ENCODE data around the gene ATG2B. TPM values are rescaled to one million over a fixed set of nuclear protein-coding genes. Genes with fewer than 3 reads are reported as not detected.

The ATG2B gene
- total RNA-seq, 1 donor from 2014 or later: 19.9 TPM

DNA sequence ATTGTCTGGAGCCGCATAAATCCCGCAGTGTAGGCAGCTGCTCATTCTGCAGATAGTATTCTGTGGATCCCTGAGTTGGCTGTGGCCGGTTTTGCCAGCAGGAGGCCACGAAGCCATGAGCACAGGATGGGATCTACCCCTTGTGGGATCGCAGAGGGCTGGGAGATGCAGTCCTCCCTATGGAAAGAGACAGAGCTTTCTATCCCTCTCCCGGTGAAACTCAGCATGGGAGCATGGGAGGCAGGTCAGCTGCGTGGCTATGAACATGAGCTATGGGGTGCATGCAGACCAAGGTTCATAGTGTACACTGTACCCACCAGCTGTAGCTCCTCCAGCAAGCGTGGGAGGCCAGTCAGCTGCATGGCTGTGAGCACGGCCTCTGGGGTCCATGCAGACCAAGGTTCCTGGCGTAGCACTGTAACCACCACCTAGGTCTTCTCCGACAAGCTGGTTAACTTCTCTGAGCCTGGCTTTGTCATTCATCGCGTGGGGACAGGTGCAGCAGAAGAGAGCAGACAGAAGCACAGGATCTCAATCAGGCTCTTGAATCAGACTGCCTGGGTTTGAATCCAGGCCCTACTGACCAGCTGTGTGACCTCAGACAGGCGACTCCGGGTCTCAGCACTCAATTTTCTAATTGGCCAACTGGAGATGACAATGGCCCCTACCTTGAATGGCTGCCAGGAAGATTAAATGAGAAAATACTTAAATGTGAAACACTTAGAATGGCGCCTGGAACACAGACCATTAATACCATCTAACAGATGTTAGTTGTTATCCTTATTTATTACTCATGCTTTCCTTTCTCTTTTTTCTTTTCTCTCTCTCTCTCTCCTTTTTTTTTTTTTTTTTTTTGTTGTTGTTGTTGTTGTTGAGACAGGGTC lies 101.1 kb downstream of the ATG2B start:
- Mint-ChIP-seq H3K36me3 (no peaks in the 10 kb centered on the region), H3K27ac (no peak overlapping the region), H3K4me1 (ENCODE audit: unreplicated experiment) (peaks cover 15% of the 10 kb centered on the region), H3K27me3 (peaks cover 16% of the 10 kb centered on the region), H3K4me3 (no peak overlapping the region), H3K9me3 (peaks cover 15% of the 10 kb centered on the region)
- DNase-seq (ENCODE audit: extremely low spot score, unreplicated experiment): no peak
- TF ChIP-seq CTCF (conservative IDR thresholded peaks at IDR 0.05): no peak

DNA sequence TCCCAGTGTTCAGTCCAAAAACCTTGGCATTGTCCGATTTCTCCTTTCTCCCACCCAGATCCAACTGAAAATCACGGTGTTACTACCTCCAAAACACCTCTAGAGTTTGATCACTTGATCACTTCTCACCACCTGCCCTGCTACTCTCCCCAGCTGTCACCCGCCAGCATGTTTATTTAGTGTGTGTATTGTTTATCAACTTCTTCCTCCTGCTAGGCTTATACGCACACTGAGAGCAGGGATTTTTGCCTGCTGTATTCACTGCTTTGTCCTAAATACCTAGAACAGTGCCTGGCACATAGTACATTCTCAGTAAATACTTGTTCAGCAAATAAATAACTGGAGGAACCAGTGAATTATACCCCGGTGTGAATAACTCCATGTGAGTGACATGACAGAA lies 102.1 kb downstream of the ATG2B start:
- Mint-ChIP-seq H3K9me3 (peaks cover 15% of the 10 kb centered on the region), H3K27me3 (peaks cover 20% of the 10 kb centered on the region), H3K4me1 (ENCODE audit: unreplicated experiment) (peaks cover 9% of the 10 kb centered on the region), H3K36me3 (no peaks in the 10 kb centered on the region), H3K4me3 (no peak overlapping the region), H3K27ac (no peak overlapping the region)
- DNase-seq (ENCODE audit: extremely low spot score, unreplicated experiment): no peak
- no peak for TF ChIP-seq CTCF (conservative IDR thresholded peaks at IDR 0.05)

DNA sequence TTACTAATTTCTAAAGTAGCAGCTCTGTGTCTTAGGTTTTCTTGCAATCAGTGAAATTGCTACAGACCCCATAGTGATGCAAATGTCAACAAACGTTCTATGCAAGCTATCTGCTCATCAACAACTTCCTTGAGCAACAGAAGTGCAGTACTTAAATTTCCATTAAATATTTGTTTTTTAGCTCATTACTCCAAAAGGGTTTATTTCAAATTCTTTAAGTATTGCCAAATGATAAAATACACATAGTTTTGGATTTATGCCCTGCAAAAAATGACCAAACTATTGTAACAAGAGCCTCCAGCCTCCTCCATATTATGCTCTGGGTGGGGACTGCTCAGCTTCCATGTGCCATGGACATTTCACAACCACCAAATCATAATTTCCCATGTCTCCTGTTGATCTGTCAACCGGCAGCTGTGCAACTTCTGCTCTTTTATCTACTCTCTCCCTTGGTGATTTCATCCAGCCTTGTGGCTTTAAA lies 102.8 kb downstream of the ATG2B start:
- no peak overlapping the region for H3K27ac Mint-ChIP-seq
- DNase-seq (ENCODE audit: extremely low spot score, unreplicated experiment): no peak
- no peaks in the 10 kb centered on the region for H3K36me3 Mint-ChIP-seq
- no peak overlapping the region for H3K4me3 Mint-ChIP-seq
- no peak for TF ChIP-seq CTCF (conservative IDR thresholded peaks at IDR 0.05)
- peaks cover 4% of the 10 kb centered on the region for H3K4me1 Mint-ChIP-seq (ENCODE audit: unreplicated experiment)
- peaks cover 15% of the 10 kb centered on the region for H3K9me3 Mint-ChIP-seq
- H3K27me3 Mint-ChIP-seq: peaks cover 20% of the 10 kb centered on the region

DNA sequence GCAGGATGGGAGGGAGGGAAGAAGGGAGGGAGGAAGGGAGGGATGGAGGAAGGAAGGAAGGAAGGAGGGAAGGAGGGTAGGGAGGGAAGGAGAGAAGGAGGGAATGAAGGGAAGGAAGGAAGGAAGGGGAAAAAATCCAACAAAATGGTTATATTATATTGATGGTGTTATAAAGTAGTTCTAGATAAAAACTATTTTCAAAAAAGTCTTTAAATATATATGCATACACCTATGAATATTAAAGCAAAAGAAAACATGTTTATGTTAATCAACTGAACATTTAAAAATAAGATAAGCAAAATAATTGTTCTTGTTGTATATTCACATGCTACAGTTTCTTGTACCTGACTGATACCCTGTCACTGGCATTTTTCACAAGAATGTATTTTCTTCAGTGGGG lies 105.2 kb downstream of the ATG2B start:
- H3K27ac Mint-ChIP-seq: no peak overlapping the region
- no peak for DNase-seq (ENCODE audit: extremely low spot score, unreplicated experiment)
- no peaks in the 10 kb centered on the region for H3K36me3 Mint-ChIP-seq
- peaks cover 9% of the 10 kb centered on the region for H3K4me1 Mint-ChIP-seq (ENCODE audit: unreplicated experiment)
- peaks cover 34% of the 10 kb centered on the region for H3K27me3 Mint-ChIP-seq
- H3K4me3 Mint-ChIP-seq: no peak overlapping the region
- H3K9me3 Mint-ChIP-seq: peaks cover 6% of the 10 kb centered on the region
- no peak for TF ChIP-seq CTCF (conservative IDR thresholded peaks at IDR 0.05)

DNA sequence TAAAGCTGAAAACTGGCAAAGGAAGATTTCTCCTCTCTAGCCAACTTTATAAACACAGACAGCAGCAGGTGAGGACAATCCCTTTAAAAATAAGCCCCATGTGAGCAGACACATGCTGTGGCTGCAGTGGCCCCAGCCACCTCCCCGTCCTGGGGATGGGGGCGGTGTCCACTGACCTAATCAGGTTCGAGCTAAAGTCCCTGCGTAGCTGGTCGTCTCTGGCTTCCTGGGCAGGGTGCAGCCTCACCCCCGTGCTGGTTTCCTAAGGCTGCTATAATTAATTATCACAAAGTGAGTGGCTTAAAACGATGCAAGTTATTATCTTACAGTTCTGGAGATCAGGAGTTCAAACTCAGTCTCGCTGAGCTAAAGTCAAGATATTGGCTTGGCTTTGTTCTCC lies 106.1 kb downstream of the ATG2B start:
- DNase-seq (ENCODE audit: extremely low spot score, unreplicated experiment): no peak
- peaks cover 6% of the 10 kb centered on the region for H3K9me3 Mint-ChIP-seq
- H3K4me3 Mint-ChIP-seq: no peak overlapping the region
- no peak for TF ChIP-seq CTCF (conservative IDR thresholded peaks at IDR 0.05)
- peaks cover 10% of the 10 kb centered on the region for H3K4me1 Mint-ChIP-seq (ENCODE audit: unreplicated experiment)
- H3K27me3 Mint-ChIP-seq: peaks cover 35% of the 10 kb centered on the region
- H3K36me3 Mint-ChIP-seq: no peaks in the 10 kb centered on the region
- H3K27ac Mint-ChIP-seq: no peak overlapping the region
